GM13976 (cell line): Measurements from ENCODE around the gene LRCH1.
"Not testable (repeated sequence)": the region's sequence is repeated elsewhere in the genome, so short reads cannot be mapped to it uniquely, and the experiment has no call there.

Experiments
- DNase-seq: peaks from one replicate; pipeline ENCODE4 v3.0.0; 2012; ENCODE audit warnings: low spot score
- CTCF ChIP-seq: IDR thresholded peaks from 2 replicates; pipeline ENCODE4 v1.5.1; 2012; ENCODE audit warnings: borderline replicate concordance, mild to moderate bottlenecking; ENCODE audit not compliant: insufficient read depth; ENCODE audit errors: extremely low read depth, missing control alignments, control extremely low read depth
- in situ Hi-C: fragments of 300-500 bp; cut with MboI; formaldehyde crosslinking; loops from one replicate; pipeline ENCODE4 v1.12.0; 2022; ENCODE audit warnings: low sequenced_read_pairs, mixed read lengths, inconsistent platforms; ENCODE audit not compliant: unreplicated experiment

Gene LRCH1

GRCh38 chr13:46759846-46760245, 206.9 kb downstream of the LRCH1 start:
- TF ChIP-seq CTCF = no peak
- in situ Hi-C loops = no loop called here
- DNase-seq = no peak

DNA sequence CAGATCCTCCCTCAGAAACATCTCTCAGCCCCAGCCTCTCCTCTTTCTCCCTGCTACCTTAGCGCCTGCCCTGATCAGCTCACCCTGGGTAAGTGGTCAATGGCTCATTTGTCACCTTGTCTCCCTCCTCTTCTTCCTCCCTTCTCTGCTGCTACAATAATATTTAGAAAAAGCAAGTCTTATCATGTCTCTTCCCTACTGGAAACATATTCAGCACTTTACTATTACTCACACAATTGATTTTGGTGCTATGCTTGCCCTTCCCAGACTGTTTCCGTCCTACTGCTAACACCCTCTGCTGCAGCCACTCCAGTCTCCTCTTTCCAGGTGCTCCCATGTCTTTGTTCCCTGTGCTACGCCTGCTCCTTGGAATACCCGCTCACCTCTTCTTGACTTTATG, 208.2 kb downstream of the LRCH1 start:
- in situ Hi-C loops = no loop called here
- TF ChIP-seq CTCF = no peak
- DNase-seq = no peak

- TF ChIP-seq CTCF = no peak
- no peak for DNase-seq
- in situ Hi-C loops = no loop called here
Measured at GRCh38 chr13:46761866-46762265, 208.9 kb downstream of the LRCH1 start.

DNA sequence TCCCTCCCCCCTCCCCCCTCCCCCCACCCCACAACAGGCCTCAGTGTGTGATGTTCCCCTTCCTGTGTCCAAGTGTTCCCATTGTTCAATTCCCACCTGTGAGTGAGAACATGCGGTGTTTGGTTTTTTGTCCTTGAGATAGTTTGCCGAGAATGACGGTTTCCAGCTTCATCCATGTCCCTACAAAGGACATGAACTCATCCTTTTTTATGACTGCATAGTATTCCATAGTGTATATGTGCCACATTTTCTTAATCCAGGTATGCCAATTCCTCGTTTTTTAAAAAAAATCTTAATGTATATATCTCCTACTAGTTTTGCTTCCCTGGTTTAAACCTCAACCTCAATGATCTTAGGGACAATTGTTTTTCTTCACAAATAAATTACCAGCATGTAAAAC, 217.0 kb downstream of the LRCH1 start:
- in situ Hi-C loops, DNase-seq: not testable (repeated sequence)

DNA sequence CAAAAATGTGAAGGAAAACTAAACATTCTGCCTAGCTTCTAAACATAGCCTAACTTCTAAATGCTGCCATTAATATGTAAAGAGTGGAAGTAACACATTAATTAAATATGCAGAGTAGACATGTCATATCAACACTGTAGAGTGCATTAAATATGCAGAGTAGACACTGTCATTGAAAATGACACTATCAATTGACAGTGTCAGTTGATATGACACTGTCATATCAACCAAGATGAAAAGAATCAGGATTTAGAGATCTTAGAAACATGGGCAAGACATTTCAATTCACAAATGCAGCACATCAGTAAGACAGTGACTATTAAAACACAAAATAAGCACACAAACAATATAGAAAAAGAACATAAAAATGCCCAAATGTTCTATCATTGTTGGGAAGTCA, 218.7 kb downstream of the LRCH1 start:
- TF ChIP-seq CTCF = no peak
- in situ Hi-C loops = no loop called here
- no peak for DNase-seq

- no peak for DNase-seq
- in situ Hi-C loops = no loop called here
- TF ChIP-seq CTCF = no peak
Measured at GRCh38 chr13:46773541-46773940, 220.6 kb downstream of the LRCH1 start.

- no peak for DNase-seq
- in situ Hi-C loops = no loop called here
- TF ChIP-seq CTCF = no peak
Measured at GRCh38 chr13:46775385-46776107, 222.6 kb downstream of the LRCH1 start.
